GM21526 (cell line): Measurements from ENCODE around the gene PIBF1.
"Not testable (repeated sequence)": the region's sequence is repeated elsewhere in the genome, so short reads cannot be mapped to it uniquely, and the experiment has no call there.

Experiments
- ATAC-seq: cut with Tn5 transposase; IDR thresholded peaks from one replicate; pipeline ENCODE4 v1.9.1; 2021; ENCODE audit warnings: moderate library complexity; ENCODE audit not compliant: unreplicated experiment, low FRiP score

PIBF1 gene

GRCh38 chr13:72781451-72782439 is at the start of gene PIBF1, which contains the start of gene DIS3:
Gene PIBF1 (plus strand): TSS chr13:72782133. CDS start chr13:72783470, 1,337 bp downstream.
Gene DIS3 (minus strand): TSS chr13:72781900. CDS start chr13:72781832, 68 bp downstream.
- ATAC-seq, result peak; percentile 97

DNA sequence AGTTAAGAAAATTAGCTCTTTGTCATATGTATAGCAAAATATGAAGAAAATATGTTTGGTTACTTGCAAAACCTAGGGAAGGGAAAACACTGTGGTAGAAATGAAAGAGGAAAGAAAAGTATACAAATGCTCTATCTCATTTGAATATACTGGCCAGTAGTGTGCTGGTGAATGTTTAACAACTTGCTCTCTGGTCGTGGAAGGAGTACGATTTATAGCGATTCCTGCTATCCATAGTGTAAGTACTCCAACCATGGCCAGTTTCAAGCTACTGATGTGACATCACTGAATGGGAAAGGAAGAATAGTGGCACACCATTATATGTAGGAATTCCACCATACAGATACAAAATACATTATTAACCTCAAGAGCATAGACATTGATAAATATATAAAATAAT is 44.9 kb upstream of the PIBF1 start:
- ATAC-seq, result no peak

GRCh38 chr13:72740015-72740414 is 41.9 kb upstream of the PIBF1 start:
- no peak for ATAC-seq

DNA sequence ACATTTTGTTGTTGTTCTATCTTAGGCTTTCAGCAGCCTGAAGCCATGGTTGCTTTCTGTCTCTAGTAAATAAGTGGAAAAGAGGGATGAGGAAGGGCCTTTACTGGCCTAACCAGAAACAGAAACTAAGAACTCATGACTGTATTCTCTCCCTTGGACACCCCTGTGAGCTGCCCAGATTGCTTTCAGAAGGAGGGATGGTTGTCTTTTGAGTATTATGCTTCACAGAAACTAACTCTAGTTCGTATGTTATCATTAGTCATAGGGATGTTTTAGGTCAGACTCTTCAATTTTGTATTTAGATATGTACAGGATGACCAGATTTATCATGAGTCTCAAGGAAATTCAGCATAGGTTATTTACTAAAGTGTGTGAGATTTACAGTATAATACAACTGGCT is 36.7 kb upstream of the PIBF1 start:
- ATAC-seq, result no peak

- no peak for ATAC-seq
Measured at GRCh38 chr13:72751220-72751619, 30.7 kb upstream of the PIBF1 start.

GRCh38 chr13:72754111-72754510 is 27.8 kb upstream of the PIBF1 start:
- no peak for ATAC-seq

GRCh38 chr13:72757792-72758535 is 24.0 kb upstream of the PIBF1 start:
- ATAC-seq, result no peak

DNA sequence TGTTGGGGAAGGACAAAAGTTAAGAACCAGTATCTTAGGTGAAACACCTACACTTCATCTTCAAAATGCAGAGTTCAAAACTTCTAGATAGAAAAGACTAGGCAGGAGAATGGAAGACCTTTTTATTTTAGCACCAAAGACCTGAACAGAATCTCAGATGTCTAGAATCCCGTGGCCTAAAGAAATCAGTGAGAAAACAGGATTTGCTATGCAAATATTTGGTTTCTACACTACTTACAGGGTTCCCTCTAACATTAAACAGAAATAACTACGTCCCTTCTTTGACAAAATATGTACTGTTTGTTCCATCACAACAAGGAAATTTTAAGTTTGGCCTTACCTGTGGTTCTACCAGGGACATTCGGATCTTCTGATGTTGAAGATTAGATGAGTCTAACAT is 21.7 kb upstream of the PIBF1 start:
- no peak for ATAC-seq

GRCh38 chr13:72763411-72763810 is 18.5 kb upstream of the PIBF1 start:
- no peak for ATAC-seq

GRCh38 chr13:72774019-72774418 is 7.9 kb upstream of the PIBF1 start:
- ATAC-seq, result no peak

DNA sequence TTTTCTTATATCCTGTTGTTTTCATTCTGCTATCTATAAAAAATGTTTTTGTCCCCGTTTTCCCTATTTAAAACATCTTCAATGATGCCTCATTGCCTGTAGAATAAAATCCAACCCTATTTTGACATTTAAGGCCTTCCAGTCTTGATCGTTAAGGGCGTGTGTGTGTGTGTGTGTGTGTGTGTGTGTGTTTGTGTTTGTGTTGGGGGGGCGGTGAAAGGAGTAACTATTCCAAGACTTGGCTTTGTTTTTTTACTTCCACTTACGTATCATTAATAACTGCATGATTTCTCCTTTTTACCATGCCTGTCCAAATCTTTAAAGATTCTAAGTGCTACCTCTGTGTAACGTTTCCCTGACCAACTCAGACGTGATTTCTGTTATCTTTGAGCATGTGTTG is 784 bp downstream of the PIBF1 start:
- ATAC-seq, result no peak

GRCh38 chr13:72784679-72785078 is 2.7 kb downstream of the PIBF1 start:
- not testable (repeated sequence) for ATAC-seq

DNA sequence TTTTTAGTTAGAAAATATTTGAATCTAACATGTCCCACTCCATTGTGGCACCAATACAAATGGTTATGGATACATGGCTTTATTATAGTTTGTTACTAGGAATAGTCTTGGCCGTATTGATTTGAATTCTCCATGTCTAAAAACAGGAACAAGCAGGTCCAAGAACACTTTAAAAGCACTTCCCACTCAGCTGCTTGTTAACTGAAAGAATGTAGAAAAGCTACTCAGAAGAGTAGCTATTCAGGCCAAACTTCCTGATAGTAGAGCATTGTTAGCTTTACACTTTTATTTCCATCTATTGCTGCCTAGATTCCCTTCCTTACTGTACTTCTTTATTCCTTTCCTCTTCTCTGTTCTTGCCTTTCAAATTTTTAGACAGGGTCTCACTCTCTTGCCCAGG is 6.9 kb downstream of the PIBF1 start:
- ATAC-seq, result no peak

DNA sequence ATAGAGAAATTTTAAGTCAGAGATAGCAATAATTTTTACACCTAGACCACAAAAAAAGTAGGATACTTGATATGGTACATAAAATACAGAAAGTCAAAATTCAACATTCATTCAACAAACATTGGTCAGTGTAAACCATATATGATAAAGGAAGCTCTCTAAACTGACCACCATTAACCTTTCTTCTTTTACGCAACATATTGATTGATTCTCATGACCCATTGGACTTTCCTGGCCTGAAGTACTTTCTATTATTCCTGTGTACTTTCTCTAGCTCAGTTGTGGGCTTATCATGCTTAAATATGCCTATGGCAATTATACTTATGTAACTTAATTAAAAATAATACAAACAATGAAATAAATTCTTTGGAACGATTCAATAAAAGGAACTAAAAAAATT is 10.7 kb downstream of the PIBF1 start:
- no peak for ATAC-seq

DNA sequence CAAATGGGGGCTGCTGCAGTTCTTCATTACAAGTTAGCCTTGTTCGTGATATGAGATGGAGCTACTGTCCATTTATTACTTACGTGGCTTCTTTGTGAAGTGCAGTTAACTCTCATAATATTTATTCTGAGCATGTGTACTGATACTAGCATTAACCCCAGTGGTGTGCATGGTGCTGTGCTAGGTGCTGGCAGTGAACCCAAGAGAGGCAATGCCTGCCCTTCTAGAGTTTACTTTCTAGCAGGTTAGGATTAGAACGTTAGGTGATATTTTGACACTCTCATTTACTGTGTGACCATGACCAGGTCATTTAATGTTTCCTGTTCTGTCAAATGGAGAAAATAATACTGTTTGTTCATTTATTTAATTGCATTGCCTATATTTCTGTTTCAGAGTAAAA is 16.9 kb downstream of the PIBF1 start:
- no peak for ATAC-seq

DNA sequence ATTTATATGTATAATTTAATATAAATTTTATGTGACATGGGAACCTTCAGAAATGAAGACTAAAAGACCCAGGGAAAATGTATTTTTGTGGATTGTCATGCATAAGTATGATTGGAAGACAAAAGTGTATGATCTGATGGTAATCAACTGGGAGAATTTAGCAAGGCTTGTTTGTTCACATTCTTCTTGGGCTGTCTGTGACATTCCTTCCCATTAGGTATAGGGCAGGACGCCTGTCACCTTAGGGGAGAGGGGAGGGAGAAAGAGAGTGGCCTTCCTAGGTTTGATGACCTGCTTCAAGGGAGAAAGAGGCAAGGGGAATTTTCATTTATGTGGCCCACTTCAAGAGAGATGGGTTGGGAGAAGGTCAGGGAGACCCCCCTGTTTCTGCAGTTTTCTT is 22.4 kb downstream of the PIBF1 start:
- ATAC-seq, result no peak

GRCh38 chr13:72805676-72806346 is 23.9 kb downstream of the PIBF1 start:
- no peak for ATAC-seq

GRCh38 chr13:72806514-72806913 is 24.6 kb downstream of the PIBF1 start:
- ATAC-seq, result not testable (repeated sequence)

- no peak for ATAC-seq
Measured at GRCh38 chr13:72808917-72809500, 27.1 kb downstream of the PIBF1 start.

- ATAC-seq, result no peak
Measured at GRCh38 chr13:72820156-72820897, 38.4 kb downstream of the PIBF1 start.
